HL-60 (cell line): ENCODE data around the gene OR52W1.

ENCODE experiments used
- CTCF ChIP-seq: IDR thresholded peaks from one replicate; pipeline ENCODE4 v1.5.1; 2011; ENCODE audit warnings: low read length, control low read depth, inconsistent platforms; ENCODE audit not compliant: insufficient read depth
- GABPA ChIP-seq: IDR thresholded peaks from 2 replicates; pipeline ENCODE4 v1.6.1; 2012; ENCODE audit warnings: low read depth
- TF ChIP-seq, protein P1 (sequence below): IDR thresholded peaks from 2 replicates; pipeline ENCODE4 v1.6.1; 2012; ENCODE audit warnings: low read depth; ENCODE audit not compliant: insufficient replicate concordance

GRCh38 chr11:6209801-6210200 is 10.8 kb downstream of the OR52W1 start:
- TF ChIP-seq CTCF = no peak
- TF ChIP-seq GABPA = no peak
- TF ChIP-seq, protein P1, sequence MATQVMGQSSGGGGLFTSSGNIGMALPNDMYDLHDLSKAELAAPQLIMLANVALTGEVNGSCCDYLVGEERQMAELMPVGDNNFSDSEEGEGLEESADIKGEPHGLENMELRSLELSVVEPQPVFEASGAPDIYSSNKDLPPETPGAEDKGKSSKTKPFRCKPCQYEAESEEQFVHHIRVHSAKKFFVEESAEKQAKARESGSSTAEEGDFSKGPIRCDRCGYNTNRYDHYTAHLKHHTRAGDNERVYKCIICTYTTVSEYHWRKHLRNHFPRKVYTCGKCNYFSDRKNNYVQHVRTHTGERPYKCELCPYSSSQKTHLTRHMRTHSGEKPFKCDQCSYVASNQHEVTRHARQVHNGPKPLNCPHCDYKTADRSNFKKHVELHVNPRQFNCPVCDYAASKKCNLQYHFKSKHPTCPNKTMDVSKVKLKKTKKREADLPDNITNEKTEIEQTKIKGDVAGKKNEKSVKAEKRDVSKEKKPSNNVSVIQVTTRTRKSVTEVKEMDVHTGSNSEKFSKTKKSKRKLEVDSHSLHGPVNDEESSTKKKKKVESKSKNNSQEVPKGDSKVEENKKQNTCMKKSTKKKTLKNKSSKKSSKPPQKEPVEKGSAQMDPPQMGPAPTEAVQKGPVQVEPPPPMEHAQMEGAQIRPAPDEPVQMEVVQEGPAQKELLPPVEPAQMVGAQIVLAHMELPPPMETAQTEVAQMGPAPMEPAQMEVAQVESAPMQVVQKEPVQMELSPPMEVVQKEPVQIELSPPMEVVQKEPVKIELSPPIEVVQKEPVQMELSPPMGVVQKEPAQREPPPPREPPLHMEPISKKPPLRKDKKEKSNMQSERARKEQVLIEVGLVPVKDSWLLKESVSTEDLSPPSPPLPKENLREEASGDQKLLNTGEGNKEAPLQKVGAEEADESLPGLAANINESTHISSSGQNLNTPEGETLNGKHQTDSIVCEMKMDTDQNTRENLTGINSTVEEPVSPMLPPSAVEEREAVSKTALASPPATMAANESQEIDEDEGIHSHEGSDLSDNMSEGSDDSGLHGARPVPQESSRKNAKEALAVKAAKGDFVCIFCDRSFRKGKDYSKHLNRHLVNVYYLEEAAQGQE = no peak
